Gastroesophageal sphincter (tissue), 3 donors: ENCODE measurements around the gene STAT5A.

Experiments used
- CTCF ChIP-seq, 4 experiments: fragments of 200-600 bp in 2 of 4; fragments of 450-650 bp in 2 of 4; sonication (generic) in 1 of 4; IDR thresholded peaks; one replicate each; pipeline ENCODE4 v1.5.1; 2017 to 2019; ENCODE audit warnings: antibody characterized with exemption in 4 of 4, mild to moderate bottlenecking in 2 of 4, moderate library complexity in 2 of 4
- POLR2A ChIP-seq, 2 donors: fragments of 450-650 bp; IDR thresholded peaks; one replicate each; pipeline ENCODE4 v1.6.1; 2017; ENCODE audit warnings: antibody characterized with exemption in 2 of 2, mild to moderate bottlenecking in 2 of 2, moderate library complexity in 1 of 2

- TF ChIP-seq CTCF (IDR thresholded peaks at IDR 0.05): no peak
- TF ChIP-seq POLR2A (IDR thresholded peaks at IDR 0.05): no peak
These were observed 15.4 kb downstream of the STAT5A start for GRCh38 chr17:42303694-42304093.
